HG02763 (cell line): ENCODE results near the gene RBM4.

ENCODE experiments used
- ATAC-seq: cut with Tn5 transposase; IDR thresholded peaks from one replicate; pipeline ENCODE4 v1.9.1; 2021; ENCODE audit warnings: mild to moderate bottlenecking, moderate library complexity; ENCODE audit not compliant: unreplicated experiment

The RBM4 gene

DNA sequence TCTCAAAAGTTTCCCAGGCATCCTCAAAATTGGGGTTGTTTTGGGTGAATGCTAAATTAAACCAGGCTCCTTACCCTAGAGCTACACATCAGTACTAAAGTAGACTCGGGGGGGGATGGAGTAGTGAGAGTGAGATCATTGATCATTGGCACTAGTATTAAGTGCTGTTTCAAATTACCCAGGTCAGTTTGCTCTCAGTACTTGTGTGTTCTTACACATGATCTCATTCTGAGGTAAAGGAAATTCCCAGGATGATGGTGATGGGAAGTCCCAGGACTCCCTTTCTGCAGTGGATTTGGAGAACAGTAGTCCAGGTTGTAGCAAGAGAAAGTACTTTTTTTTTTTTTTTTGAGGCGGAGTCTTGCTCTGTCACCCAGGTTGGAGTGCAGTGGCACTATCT lies 12.5 kb downstream of the RBM4 start:
- no peak for ATAC-seq

DNA sequence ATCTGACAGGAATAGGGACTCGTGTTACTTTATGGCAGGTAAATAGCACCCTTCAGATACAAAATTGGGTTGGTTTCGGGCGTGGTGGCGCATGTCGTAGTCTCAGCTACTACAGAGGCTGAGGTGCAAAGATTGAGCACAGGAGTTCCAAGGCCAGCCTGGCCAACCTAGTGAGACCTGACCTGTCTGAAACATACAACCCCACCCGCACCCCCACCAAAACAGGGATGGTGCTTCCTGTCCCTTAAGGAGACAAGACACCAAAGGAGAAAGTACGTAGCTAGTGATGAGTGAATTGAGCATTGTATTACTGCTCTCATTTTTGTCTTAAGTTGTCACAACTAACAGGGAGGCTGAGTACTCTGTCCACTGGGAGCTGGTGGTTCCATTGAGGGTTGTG lies 14.1 kb downstream of the RBM4 start:
- ATAC-seq: no peak

DNA sequence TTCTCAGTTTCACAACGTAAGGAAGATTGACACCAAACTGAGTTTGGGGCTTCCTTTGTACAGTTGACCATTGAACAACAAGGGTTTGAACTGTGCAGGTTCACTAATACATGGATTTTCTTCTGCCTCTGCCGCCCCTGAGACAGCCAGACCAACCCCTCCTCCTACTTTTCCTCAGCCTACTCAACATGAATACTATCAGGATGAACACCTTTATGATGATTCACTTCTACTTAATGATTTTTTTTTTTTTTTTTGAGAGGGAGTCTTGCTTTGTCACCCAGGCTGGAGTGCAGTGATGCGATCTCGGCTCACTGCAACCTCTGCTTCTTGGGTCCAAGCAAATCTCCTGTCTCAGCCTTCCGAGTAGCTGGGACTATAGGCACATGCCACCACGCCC lies 14.6 kb downstream of the RBM4 start:
- no peak for ATAC-seq

DNA sequence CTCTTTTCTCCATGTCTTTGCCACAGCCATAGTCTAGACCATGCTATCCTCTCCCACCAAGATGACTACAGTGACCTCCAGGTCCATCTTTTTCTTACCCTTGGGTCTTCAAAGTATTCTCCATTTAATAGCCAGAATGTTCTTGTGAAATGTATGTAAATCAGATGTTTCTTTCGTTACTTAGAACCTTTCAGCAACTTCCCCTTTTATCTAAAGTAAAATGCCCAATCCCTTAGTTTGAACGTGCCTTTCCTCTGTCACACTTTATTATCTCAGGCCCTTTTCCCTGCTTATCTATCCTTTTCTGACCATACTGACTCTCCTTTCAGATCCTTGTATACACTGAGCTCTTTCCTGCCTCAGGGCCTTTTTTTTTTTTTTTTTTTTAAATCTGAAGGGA lies 21.3 kb downstream of the RBM4 start:
- no peak for ATAC-seq

DNA sequence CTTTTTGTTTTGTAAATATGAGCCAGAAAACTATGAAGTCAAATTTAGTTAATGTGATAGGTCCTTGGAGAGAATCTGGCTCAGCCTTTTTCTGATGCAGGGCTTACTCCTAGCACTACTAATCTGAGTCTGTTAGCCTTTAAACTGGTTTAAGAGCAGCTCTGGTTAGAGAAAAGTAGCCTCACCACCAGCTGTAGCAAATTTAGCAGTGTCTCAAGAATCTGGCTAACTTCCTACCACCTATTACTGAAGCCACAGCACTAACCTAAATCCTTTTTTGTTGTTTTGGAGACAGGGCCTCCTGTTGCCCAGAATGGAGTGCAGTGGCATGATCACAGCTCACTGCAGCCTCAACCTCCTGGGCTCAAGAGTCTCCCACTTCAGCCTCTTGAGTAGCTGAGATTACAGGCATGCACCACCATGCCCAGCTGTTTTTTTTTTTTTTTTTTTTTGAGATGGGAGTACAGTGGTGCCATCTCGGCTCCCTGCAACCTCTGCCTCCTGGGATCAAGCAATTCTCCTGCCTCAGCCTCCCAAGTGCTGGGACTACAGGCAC lies 25.3 kb downstream of the RBM4 start:
- no peak for ATAC-seq

DNA sequence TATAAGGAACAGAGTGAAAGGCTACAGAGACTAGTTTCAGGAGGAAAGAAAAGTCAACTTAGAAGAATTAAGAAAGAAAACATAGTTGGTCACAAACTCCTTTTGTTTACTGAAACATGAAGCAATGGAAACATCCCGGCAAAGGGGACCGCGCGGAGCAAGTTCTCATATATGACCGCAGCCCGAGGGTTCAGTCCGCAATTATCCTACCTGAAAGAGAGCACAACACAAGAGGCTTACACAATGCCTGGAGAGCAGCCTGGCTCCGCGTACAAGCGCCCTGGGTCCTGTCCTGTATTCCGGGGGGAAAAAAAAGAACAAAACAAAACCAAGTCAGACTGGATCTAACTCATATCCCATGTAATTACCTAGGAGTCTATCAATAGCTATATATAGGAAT lies 26.9 kb downstream of the RBM4 start:
- no peak for ATAC-seq

DNA sequence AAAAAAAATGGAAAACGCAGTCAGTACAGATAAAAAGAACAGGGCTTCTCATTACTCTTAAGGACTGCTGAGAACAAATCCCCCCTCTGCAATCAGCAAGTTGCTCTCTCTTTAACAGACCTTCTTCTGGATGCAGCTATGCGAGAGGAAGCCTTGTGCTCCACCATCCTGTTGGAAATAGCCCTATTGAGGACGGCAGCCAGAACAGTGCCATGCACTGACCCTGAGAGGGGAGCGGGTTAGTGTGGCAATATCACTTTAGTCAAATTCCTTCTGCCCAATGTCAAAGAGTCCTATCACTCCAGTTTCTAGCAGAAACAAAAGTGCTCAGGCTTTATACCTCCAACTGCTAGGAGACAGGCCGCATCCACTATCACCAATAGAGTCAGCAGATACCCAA lies 32.3 kb downstream of the RBM4 start:
- ATAC-seq: no peak

DNA sequence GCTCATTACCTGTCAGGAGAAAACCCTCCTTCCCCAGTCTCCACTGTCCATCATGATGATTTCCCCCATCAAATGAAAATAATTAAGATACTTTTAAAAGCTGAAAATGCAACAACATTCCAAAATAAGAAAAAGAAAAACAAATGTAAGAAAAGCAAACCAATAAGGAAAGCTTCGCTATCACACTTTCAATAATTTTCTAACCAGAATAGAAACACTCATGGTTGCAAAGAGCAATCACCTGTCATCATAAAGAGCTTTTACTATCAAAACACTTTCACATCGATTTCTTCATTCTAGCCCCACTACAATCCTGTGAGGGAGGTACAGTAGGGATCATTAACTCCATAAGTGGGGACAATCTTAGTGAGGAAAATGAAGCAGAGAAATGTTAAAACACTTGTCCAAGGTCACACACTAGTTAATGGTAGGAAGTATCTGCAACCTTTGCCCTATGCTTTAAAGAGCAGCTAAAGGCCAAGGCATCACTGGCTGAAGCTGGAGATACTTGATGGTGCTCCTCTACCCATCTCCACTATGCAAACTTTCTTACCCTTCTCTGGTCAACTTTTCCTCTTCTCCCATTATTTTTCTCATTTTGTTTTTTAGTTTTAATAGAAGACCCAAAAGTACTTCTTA lies 36.6 kb downstream of the RBM4 start:
- ATAC-seq: no peak

DNA sequence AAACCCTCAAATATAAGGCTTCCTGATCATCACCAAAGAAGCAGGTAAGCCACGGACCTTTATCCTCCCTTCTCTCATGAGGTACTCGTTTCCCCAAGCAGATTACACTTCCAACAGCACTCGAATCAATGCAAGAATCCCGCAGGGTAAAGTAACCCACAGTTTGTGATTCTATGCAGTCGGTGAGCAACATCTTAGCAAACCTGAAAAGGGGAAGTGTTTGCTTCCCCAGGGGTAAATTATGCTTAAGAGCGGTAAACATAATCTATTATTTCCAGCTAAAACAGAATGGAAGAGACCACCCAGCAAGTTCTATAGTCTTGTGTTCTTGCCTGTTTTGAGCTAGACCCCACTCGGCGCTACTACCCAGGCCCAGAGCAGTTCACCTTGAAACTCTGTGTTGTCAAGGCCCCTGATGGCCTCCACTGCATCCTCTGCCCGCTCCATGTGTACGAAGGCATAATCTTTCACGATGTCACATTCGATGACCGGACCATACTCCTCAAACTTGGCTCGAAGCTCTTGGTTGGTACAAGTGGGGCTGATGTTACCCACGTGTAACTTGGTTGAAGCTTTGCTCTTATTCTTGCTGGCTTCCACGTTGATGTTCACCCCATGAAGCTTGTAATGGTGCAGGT lies 37.9 kb downstream of the RBM4 start:
- no peak for ATAC-seq

DNA sequence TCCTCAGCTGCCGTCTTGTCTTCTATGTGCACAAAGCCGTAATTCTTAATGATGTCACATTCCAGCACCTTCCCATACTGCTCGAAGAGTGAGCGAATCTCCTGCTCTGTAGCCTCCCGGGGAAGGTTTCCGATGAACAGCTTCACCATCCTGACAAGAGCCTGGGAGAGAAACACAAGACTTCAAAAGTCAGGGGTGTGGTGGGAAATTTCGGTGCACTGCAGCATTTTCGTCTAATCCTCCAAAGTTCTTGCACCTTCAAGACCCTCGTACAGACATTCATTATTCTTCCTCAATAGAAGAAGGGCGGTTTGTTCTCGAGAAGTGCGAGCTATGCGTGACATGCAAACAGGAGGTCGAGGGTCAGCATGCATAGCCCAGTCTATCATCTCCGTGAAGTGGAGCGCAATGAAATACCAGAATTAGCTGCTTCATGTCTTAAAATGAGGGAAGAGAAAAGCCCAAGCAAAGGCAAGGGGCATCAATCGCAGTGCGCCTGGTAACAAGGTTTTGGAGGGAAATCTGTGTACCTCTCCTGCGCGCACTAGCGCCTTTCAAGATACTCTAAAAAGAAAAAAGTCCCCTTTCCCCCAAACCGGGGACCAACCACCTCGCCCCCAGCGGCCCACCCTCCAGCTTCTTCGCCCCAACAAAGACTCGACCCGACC lies 38.6 kb downstream of the RBM4 start:
- ATAC-seq: no peak

DNA sequence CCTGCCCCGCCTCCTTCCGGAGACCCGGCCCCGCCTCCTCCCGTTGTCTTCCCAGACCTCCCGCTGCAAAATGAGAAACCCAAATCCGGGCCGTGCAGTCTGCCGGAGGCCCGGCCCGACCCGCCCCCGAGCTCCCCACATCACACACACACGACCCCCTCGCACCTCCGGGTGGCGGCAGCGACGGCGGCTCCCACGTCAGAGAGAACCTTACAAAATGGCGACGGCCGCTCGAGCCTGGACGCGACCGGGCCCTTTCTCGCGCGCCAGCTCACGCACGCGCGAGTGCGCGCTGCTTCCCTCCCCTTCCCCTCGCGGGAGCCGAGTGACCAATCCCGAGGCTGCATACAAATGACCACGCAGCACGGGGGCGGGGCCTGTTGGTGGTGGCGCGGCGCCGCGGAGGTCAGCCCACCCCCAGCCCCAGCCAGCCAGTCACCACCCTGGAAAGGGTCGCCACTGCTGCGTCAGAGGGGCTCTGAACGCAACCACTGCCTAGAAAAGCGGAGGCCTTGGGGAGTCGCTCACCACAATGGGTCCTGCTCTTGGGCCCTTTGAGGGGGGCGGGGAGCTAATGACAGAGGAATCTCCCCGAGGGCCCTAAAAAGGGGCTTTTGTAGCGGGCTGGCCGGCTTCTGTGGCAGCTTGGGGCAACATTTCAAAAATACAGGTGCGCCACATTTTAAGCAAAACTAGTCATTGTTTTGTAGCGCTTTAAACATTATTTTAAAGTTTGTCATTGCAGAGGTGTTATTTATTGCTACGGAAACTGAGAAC lies 39.3 kb downstream of the RBM4 start, which contains the start of gene RBM4B:
Gene RBM4B, minus strand, starts transcription at position 289 of the 777 bp plus-strand sequence. CDS start 808 bp downstream, outside the sequence.
- peak; percentile 88 for ATAC-seq

DNA sequence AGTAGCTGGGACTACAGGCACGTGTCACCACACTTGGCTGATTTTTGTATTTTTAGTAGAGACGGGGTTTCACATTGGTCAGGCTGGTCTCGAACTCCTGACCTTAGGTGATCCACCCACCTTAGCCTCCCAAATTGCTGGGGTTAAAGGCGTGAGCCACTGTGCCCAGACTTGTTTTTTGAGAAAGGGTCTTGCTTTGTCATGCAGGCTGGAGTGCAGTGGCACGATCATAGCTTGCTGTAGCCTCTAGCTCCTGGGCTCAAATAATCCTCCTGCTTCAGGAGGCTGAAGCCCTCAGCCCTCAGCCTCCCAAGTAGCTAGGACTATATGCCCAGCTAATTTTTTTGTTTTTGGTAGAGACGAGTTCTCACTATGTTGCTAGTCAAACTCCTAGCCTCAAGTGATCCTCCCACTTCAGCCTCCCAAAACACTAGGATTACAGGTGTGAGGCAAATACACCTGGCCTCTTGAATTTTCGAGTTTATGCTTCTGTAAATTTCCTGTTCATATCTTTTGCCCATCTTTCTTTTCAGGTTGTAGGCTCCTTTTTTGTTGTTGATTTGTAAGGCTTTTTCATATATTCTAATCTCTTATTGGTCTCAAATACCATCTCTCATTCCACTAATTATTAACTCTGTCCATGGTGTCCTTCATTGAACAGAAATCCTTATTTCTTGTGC lies 42.6 kb downstream of the RBM4 start:
- ATAC-seq: no peak

DNA sequence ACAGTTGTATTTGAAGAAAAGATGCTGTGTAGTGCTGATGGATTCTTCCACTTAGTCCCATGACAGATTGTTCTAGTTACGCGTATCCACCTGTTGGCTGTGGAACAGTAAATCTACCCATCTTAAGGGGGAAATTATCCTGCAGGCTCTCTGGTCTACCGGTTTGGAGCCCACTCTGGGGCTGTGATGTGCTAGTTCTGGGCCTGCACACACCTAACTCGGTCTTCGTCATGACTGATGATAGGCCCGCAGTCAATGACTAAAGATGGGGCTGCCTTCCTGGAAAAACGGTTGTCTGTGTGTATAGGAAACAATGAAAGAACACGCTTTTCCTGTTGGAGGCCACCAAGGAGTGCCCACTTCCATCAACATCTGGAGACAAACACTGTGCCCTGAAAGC lies 45.4 kb downstream of the RBM4 start:
- no peak for ATAC-seq

DNA sequence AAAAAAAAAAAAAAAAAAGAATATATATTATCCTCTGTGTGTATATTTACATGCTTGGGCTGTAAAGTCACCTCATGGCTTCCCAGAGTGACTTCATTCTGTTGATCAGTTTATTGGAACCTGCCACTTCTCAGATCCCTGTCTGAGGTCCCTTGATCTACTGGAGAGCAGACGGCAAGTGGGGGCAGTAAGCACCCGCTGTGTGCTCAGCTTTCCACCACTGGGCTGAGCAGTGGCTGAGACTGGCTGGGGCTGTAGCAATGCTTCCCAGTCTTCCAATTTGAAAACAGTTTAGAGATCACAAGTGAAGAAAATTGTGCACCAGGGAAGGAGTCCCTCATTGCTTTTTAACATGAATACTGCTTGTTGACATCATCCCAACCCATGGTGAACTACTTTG lies 46.1 kb downstream of the RBM4 start:
- no peak for ATAC-seq

DNA sequence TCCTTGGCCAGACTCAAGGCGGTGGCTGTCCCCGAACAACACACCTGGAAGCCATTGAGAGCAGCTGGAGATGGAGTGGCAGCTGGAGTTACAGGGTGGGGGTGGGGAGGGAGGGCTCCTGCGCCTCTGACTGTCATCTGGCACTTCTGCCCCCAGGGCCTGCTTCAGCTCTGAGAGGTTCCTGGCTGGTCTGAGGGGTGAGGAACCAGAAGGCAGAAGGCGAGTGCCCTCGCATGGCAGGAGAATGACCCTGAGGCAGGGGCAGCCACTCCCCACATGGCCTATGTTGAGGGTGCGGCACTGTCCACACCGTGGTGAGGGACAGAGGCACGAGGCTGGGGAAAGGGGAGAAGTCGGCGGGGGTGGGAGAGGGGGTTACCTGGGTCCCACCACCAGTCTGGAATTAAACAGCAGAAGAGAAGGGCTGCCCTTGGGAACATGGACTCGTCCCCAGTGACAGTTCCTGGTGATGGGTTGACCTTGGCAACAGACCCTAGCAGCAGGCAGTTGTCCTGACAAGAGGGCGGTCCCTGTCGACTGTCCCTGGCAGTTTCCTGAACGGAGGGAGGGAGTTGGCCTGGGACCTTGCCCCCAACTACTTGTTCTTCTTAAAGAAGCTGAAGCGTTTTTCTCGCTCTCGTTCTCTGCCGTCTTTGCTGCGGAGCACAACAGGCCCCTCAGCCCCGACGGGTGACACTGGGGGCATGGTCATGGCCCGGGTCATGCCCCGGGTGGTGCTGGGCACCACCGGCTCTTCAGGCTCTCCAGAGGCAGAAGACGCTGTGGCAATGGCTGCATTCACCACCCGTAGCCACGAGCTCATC lies 47.0 kb downstream of the RBM4 start:
- no peak for ATAC-seq

DNA sequence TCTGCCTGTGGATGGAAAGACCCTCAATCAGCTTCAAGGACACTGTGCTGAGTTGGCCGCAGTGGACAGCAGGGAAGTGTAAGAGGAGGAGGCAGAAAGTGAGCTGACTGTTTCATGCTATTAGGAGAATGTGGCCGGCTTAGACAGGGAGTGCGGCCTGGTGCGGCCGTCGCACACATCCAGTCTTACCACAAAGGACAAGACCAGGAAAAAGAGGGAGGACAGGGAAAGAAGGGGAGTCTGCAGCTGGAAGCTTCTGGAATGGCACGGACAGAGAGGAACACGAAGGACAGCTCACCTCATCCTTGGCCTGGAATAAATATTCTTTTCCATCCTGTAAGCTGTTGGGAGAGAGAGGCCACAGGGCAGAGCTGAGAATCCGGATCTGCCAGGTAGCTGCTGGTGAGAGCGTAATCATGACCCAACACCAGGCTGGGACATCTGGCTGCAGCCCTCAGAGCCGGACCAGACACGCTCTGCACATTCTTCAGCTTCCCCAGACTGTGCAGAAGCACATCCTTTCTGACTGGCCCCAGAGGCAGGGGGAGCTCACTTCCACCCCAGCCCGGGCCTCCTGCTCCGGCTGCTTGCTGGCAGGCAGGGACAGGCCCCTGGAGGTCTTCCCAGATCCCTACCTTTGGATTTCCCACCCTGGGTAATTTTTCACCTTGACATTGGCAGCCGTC lies 47.7 kb downstream of the RBM4 start:
- no peak for ATAC-seq

DNA sequence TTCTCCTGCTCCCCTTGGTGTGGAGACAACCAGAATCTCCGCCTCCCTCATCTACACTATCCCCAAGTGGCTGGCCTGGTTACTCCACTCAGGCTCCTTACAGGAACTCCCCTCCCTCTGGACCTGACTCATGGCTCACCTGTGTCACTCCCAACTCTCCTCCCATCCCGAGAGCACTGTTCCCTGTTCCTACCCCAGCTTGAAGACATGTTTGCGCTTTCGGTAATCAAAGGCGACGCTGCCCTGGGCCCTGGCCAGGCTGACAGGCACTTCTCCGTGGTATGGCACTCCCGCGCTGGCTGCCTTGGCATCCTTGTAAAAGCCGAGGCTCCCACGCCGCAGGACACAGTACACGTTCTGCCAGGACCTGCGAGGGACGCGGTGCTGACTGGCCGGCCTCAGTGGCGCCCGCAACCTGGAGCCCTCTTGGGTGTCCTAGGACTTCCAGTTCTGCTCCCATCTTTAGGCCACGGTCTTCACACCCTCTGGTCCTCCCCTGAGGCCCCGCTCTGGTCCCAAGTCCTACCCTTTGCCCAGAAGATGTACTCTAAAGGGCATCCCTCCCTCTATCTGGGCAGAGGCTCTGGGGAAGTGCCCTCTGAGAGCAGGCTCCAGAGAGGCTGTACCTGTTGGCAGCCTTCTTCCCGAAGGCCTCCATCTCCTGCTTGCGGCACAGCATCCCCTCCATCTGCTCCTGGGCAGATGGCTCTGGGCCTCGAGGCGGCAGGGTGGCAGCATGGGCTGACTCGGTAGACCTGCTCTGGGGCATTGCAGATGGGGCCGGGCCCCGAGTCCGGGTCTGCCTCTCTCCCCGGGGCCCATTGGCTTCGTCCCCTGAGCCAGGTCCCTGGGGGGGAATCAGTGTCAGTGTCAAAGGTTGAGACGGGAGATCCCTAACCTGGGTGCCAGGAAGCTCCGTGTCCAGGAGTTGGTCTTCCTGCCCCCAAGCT lies 48.6 kb downstream of the RBM4 start:
- no peak for ATAC-seq

DNA sequence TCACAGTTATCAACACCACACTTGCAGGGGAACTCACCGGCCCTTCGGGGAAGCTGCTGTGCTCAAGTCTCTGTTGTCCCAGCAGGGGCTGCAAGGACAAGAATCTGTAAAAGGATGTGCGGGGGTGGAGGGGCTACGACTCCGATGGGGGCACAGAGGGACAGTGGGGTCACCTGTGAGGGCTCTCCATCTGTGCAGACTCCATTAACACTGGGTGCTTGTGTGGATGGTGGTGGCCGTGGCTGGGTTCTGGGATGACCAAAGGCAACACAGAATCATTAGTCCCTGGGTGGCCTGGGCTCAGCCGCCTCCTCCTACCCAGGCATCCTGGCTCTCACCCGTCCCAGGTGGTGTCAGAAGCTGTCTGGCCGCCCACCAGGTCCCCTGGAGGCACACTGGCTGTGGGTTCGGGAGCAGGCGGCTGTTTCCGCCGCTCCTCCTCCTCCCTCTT lies 49.4 kb downstream of the RBM4 start:
- ATAC-seq: no peak
